Femur (tissue), 1 donor: ENCODE data around the gene TRIB2.

Experiments used
- DNase-seq: peaks from one replicate; pipeline ENCODE4 v3.0.0-alpha.2; 2017

Gene TRIB2

GRCh38 chr2:12721566-12722446 lies 5.1 kb downstream of the TRIB2 start:
- DNase-seq = no peak

DNA sequence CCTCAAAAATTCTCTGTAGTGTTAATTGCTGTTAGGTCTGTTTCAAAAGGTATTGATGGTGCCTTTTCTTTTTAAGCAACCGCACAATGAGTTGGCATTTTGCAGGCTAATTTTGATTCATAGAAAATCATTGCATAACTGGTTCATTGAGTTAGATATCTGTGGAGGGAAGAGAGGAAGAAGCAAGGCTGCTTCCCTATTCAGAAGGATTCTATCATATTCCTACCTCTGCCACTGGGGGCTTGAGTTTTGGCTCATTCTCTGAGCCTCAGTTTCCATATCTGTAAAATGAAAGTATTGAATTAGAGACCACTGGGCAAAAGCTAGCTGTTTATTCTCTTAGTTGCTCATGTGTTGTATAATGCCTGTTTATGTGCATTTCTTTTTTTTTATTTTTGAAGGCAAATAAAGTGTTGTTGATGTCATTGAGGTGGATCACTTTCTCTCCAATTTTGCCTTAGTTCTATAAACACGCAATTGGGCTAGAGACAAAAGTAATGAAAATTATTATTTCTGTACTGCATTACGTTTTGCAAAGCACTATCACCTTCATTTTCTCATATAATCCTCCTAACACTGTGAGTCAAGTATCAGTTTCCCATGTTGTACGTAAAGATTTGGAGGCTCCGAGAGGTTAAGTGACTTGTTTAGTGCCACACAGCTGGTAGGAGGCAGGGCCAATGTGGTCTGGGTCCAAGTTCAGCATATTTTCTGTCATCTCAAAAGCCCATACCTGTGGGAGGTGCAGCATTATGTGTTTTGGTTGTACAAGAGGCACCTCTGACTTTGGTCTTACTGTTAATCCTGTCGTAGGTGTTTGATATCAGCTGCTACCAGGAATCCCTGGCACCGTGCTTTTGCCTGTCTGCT lies 5.9 kb downstream of the TRIB2 start:
- DNase-seq = no peak

- no peak for DNase-seq
These were observed 7.2 kb downstream of the TRIB2 start for GRCh38 chr2:12723736-12724463.

DNA sequence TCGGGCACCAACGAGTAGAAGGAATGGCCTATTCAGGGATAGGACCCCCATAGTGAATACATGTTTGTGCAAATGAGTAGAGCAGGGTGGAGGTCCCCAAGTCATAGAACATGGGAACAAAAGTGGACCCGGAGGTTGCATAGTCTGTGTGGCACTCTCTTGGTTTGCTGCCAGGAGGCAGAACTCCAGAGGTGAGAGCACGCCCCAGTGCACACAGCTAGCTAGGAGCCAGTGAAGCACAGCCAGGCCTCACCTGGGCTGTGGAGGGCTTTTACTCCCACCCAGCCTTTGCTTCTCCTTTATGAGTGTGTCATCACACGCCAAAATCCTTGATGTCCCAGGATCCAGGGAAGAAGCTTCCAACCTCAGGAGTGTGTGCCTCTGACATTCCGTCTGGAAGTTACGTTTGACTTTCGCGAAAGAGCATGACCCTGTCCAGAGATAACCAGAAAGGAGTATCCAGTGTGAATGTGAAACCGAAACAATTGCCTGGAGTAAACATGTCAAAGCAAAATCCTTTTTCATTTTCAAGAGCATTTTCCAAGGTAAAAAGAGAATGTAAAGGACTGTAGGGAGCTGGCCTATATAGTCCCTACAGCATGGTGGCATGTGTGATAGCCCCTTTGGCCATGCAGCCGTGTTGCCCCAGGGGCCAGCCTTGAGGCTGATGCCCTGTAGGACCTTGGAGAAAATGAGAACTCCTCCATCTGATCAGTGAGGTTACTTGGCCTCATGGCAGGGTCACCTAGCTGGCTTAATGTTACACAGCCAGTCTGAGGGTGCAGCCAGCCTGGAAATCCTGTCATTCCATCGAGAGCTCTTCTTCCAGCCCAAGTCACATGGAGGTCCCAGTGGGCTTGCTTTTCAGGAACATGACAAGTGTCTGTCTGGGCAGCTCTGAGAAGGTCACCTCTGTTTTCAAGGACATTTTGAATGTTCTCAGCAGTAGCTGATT lies 8.8 kb downstream of the TRIB2 start:
- DNase-seq = no peak

GRCh38 chr2:12726271-12726670 lies 9.5 kb downstream of the TRIB2 start:
- DNase-seq = no peak

- no peak for DNase-seq
These were observed 10.3 kb downstream of the TRIB2 start for GRCh38 chr2:12727065-12727464.

DNA sequence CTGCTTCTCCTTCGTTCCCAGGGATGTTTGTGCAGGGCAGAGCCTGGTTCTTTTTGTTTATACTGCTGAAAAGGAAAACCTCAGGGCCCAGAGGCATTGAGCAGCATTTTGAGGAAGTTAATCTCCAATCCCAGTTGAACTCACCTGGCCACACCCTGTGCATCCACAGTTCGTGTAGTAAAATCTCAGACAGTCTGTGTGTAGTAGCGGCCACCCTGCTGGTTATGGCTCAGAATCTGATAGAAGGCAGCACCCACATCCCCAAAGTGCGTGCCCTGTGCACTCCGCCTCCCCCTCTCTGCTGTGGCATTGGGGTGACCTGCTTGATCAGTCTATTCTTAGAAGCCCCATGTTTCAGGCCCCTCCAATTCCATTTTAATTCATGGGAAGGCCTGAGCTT lies 10.9 kb downstream of the TRIB2 start:
- DNase-seq = no peak

DNA sequence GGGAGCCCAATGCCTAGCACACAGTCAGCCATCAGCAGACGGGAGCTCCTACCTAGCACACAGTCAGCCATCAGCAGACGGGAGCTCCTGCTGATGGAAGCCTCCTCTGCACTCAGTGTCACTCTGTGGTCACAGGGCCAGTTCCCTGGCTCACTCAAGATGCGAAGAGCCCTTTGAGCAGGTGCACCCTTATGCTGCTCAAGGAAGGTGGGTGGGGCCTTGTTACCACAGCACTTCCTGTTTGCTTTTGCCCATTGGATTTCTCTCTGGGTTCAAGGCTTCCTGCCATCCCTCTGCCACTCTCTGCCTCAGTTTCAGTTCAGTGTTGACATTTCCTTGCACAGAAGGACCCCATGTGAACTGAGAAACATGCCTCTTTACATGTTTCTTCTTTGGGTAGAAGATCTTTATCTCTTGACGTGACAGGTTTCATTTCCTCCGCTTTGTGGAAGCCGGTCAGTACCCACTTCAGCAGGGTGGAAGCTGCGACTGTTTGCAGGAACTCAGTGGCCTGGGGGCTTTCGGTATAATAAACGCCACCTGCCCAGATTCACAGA lies 11.6 kb downstream of the TRIB2 start:
- DNase-seq = no peak

- DNase-seq = no peak
These were observed 13.5 kb downstream of the TRIB2 start for GRCh38 chr2:12730265-12730664.

- DNase-seq = no peak
These were observed 15.1 kb downstream of the TRIB2 start for GRCh38 chr2:12731701-12732280.

- DNase-seq = peak; percentile 62
These were observed 15.9 kb downstream of the TRIB2 start for GRCh38 chr2:12732651-12733050.

GRCh38 chr2:12733846-12734245 lies 17.1 kb downstream of the TRIB2 start:
- no peak for DNase-seq

- peak; percentile 16 for DNase-seq
These were observed 18.3 kb downstream of the TRIB2 start for GRCh38 chr2:12734914-12735654.

DNA sequence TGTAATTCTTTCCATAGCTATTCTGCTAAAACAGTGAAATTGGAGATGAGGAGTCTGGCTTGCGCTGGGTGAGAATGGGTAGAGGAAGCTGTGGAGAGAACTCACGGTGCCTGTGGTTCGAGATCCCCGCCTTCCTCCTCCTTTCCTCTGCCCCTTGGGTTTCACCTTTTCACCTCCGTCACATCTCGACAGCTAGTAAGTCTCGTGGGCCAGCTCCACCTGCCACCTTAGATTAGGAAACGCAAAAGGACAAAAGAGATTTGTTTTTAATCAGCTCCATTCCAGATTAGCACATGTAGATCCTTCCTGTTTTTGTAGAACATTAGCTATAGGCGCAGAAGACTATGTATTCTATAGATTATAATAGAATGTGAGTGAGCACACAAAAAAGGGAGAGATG lies 20.6 kb downstream of the TRIB2 start:
- DNase-seq = no peak

- peak; percentile 15 for DNase-seq
These were observed 21.2 kb downstream of the TRIB2 start for GRCh38 chr2:12737738-12738485.

GRCh38 chr2:12739721-12740254 lies 23.1 kb downstream of the TRIB2 start:
- DNase-seq = peak; percentile 1

- no peak for DNase-seq
These were observed 24.6 kb downstream of the TRIB2 start for GRCh38 chr2:12741380-12741779.

DNA sequence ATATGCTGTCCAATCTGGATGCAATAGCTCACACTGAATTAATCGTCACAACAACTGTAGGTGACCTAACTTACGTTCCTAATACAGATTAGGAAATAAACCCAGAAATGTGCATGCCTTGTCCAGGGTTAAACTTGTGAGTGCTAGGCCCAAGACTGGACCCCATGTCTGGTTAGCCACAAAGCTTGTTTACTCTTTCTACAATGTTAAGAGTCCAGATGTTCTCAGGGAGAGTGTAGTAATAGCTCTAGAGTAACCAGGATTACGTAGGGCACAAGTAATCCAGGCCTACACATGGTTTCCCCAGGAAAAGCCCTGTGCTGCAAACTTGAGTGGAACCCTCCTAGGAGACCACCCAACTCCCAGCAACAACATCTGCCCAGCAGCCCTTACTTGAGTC lies 26.2 kb downstream of the TRIB2 start:
- peak; percentile 0 for DNase-seq

DNA sequence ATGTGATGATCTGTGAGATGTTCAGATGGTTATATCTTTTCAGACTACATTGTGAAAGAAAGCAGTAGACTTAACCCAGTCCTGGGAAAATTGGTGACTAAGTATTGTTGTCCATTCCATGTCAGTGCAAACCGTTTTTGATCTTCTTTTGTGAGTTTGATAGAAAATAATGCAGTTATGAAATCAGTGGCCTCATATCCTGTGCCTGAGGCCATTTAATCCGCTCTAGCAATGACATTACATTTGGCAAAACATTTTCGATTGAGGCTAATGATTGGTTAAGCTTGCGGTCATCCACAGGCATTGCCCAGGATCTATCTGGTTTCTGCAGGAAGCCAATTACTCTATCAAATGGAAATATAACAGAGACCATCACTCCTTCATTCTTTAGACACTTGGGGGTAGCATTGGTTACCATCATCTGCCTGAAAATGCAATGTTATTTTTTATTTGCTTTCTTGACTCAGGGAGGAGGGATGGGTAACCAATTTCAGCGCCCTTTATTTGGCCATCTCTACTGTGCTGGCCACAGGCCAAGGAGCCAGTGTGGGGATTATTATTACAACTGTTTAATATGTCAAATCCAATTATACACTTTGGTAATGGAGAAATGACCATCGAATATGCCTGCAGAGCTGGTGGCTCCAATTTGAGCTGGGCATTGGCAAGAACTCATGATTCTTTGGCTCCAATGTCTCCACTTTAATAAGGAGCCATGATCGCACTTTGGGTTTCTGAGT lies 33.6 kb downstream of the TRIB2 start:
- peak; percentile 17 for DNase-seq
